H1 (cell line): Measurements from ENCODE around the gene BAX. TPM values are rescaled to one million over a fixed set of nuclear protein-coding genes. Genes with fewer than 3 reads are reported as not detected.
A peak's percentile ranks its signal among the peaks of the same experiment; 100 is the strongest.

ENCODE experiments used
- CTCF ChIA-PET: fragments of 300-600 bp; sonication (Branson Sonifier 250); formaldehyde crosslinking; loops from one replicate; lab custom pipeline; 2021; ENCODE audit not compliant: partially characterized antibody; lab: Charles Lee
- POLR2A ChIA-PET: fragments of 300-600 bp; sonication (Branson Sonifier 250); formaldehyde crosslinking; loops from one replicate; lab custom pipeline; 2021; ENCODE audit warnings: inconsistent platforms; ENCODE audit not compliant: partially characterized antibody; lab: Charles Lee
- DNase-seq, 2 experiments: peaks; one replicate each; pipeline versions ENCODE4 v3.0.0 to v3.0.0-alpha.2; 2010 to 2022; ENCODE audit warnings: low spot score in 2 of 2, low read depth in 1 of 2, mixed read lengths in 1 of 2
- FAIRE-seq: peaks from 2 replicates; lab custom pipeline; 2011; peaks lifted over from hg19 to GRCh38; lab: Jason Lieb, UNC
- H2AFZ ChIP-seq: 2 replicates; pipeline ENCODE4 v1.8.1; 2012; ENCODE audit warnings: low read length, inconsistent platforms
- H2AK5ac ChIP-seq: 2 replicates; pipeline ENCODE4 v1.6.1; 2013; ENCODE audit warnings: low read depth, low read length
- H2BK120ac ChIP-seq: replicated peaks from 2 replicates; pipeline ENCODE3; 2013; ENCODE audit warnings: low read depth, low read length, inconsistent platforms
- H2BK12ac ChIP-seq: 2 replicates; pipeline ENCODE4 v1.6.1; 2013; ENCODE audit warnings: low read depth, low read length
- H2BK15ac ChIP-seq: 2 replicates; pipeline ENCODE4 v1.6.1; 2013; ENCODE audit warnings: low read length
- H2BK20ac ChIP-seq: 2 replicates; pipeline ENCODE4 v1.6.1; 2013; ENCODE audit warnings: low read length
- H2BK5ac ChIP-seq: 2 replicates; pipeline ENCODE4 v1.6.1; 2013; ENCODE audit warnings: low read depth, low read length
- H3K14ac ChIP-seq: 2 replicates; pipeline ENCODE4 v1.6.1; 2013; ENCODE audit warnings: inconsistent platforms; ENCODE audit not compliant: insufficient read length
- H3K18ac ChIP-seq: 2 replicates; pipeline ENCODE4 v1.6.1; 2013; ENCODE audit warnings: low read length; ENCODE audit errors: extremely low read depth
- H3K23ac ChIP-seq: 2 replicates; pipeline ENCODE4 v1.6.1; 2013; ENCODE audit warnings: inconsistent platforms; ENCODE audit not compliant: insufficient read length
- H3K23me2 ChIP-seq: 2 replicates; pipeline ENCODE4 v1.6.1; 2013; ENCODE audit warnings: low read depth, low read length
- H3K27ac ChIP-seq: 2 replicates; pipeline ENCODE4 v1.6.1; 2011; ENCODE audit warnings: low read depth, low read length, inconsistent platforms
- H3K27me3 ChIP-seq, 4 experiments: replicated peaks in 1 of 4; 1 replicate in 1 of 4; 2 replicates in 3 of 4; pipeline versions ENCODE4 v1.6.1 to v1.8.1; 2011 to 2013; ENCODE audit warnings: low read length in 3 of 4, mild to moderate bottlenecking in 3 of 4, inconsistent platforms in 2 of 4, mixed read lengths in 2 of 4, moderate library complexity in 1 of 4; ENCODE audit not compliant: control insufficient read depth in 3 of 4, insufficient read depth in 3 of 4; ENCODE audit errors: extremely low read depth in 1 of 4
- H3K36me3 ChIP-seq, 4 experiments: 2 replicates each; pipeline versions ENCODE4 v1.6.1 to v1.8.1; 2011 to 2013; ENCODE audit warnings: mild to moderate bottlenecking in 4 of 4, low read length in 3 of 4, moderate library complexity in 2 of 4, control low read depth in 1 of 4, inconsistent platforms in 1 of 4; ENCODE audit not compliant: insufficient read depth in 4 of 4, control insufficient read depth in 2 of 4
- H3K4ac ChIP-seq: replicated peaks from 2 replicates; pipeline ENCODE3; 2013; ENCODE audit warnings: low read length, low read depth, mixed read lengths, inconsistent platforms; ENCODE audit not compliant: insufficient read length
- H3K4me1 ChIP-seq, 4 experiments: replicated peaks in 1 of 4; 1 replicate in 1 of 4; 2 replicates in 3 of 4; pipeline versions ENCODE4 v1.6.1 to v1.8.1; 2011 to 2013; ENCODE audit warnings: low read length in 3 of 4, inconsistent platforms in 2 of 4, mixed read lengths in 1 of 4; ENCODE audit not compliant: insufficient read depth in 4 of 4, control insufficient read depth in 3 of 4
- H3K4me2 ChIP-seq, 2 experiments: 2 replicates each; pipeline versions ENCODE4 v1.6.1 to v1.8.1; 2011 to 2013; ENCODE audit warnings: low read depth in 2 of 2, low read length in 2 of 2, control low read depth in 1 of 2, inconsistent platforms in 1 of 2, mild to moderate bottlenecking in 1 of 2; ENCODE audit not compliant: insufficient read depth in 1 of 2
- H3K4me3 ChIP-seq, 4 experiments: fragments of 200-600, 300-600 bp in 1 of 4; sonication (generic), shearing (Covaris generic), sonication (Bioruptor Twin) in 1 of 4; 2 replicates each; pipeline versions ENCODE4 v1.5.1 to v1.8.1; 2011 to 2016; ENCODE audit warnings: low read length in 4 of 4, low read depth in 3 of 4, control low read depth in 2 of 4, inconsistent platforms in 2 of 4, mild to moderate bottlenecking in 2 of 4, mixed read lengths in 1 of 4, moderate library complexity in 1 of 4; ENCODE audit not compliant: insufficient read depth in 2 of 4; ENCODE audit errors: extremely low read depth in 1 of 4
- H3K56ac ChIP-seq: replicated peaks from 2 replicates; pipeline ENCODE3; 2013; ENCODE audit warnings: low read depth, mild to moderate bottlenecking, mixed read lengths, low read length, inconsistent platforms; ENCODE audit not compliant: insufficient read length
- H3K79me1 ChIP-seq: 2 replicates; pipeline ENCODE4 v1.6.1; 2013; ENCODE audit warnings: low read depth, low read length, control low read depth
- H3K79me2 ChIP-seq, 2 experiments: 2 replicates each; pipeline versions ENCODE4 v1.6.1 to v1.8.1; 2012 to 2013; ENCODE audit warnings: low read length in 2 of 2, mild to moderate bottlenecking in 2 of 2, inconsistent platforms in 1 of 2; ENCODE audit not compliant: insufficient read depth in 2 of 2, control insufficient read depth in 1 of 2
- H3K9ac ChIP-seq, 4 experiments: replicated peaks in 1 of 4; 1 replicate in 1 of 4; 2 replicates in 3 of 4; pipeline versions ENCODE4 v1.6.1 to v1.8.1; 2011 to 2013; ENCODE audit warnings: low read depth in 3 of 4, low read length in 3 of 4, control low read depth in 2 of 4, mild to moderate bottlenecking in 2 of 4, moderate library complexity in 2 of 4, inconsistent platforms in 1 of 4; ENCODE audit errors: extremely low read depth in 1 of 4
- H3K9me3 ChIP-seq, 2 experiments: 2 replicates each; pipeline versions ENCODE4 v1.6.1 to v1.8.1; 2012 to 2013; ENCODE audit warnings: mild to moderate bottlenecking in 2 of 2, moderate library complexity in 2 of 2, control low read depth in 1 of 2, inconsistent platforms in 1 of 2, low read depth in 1 of 2, low read length in 1 of 2, mixed read lengths in 1 of 2; ENCODE audit not compliant: insufficient read depth in 2 of 2
- H4K20me1 ChIP-seq, 2 experiments: replicated peaks in 1 of 2; 2 replicates each; pipeline versions ENCODE3 to v1.8.1; 2011 to 2013; ENCODE audit warnings: inconsistent platforms in 2 of 2, low read length in 2 of 2, mild to moderate bottlenecking in 1 of 2; ENCODE audit not compliant: insufficient read depth in 2 of 2, control insufficient read depth in 1 of 2
- H4K5ac ChIP-seq: 2 replicates; pipeline ENCODE4 v1.6.1; 2013; ENCODE audit warnings: low read length, low read depth, mixed read lengths, inconsistent platforms; ENCODE audit not compliant: insufficient read length
- H4K8ac ChIP-seq: 2 replicates; pipeline ENCODE4 v1.8.0; 2013; ENCODE audit warnings: mild to moderate bottlenecking, moderate library complexity, low read length, inconsistent platforms; ENCODE audit not compliant: insufficient read depth; ENCODE audit errors: extremely low read depth
- H4K91ac ChIP-seq: replicated peaks from 2 replicates; pipeline ENCODE3; 2013; ENCODE audit warnings: low read length, mixed read lengths, inconsistent platforms; ENCODE audit not compliant: insufficient read length
- CREB1 ChIP-seq: IDR thresholded peaks from 2 replicates; pipeline ENCODE4 v1.6.1; 2012; ENCODE audit warnings: inconsistent platforms
- CTCF ChIP-seq, 3 experiments: IDR thresholded peaks; 1 replicate in 2 of 3; 2 replicates in 1 of 3; pipeline versions ENCODE4 v1.5.1 to v1.6.1; 2011; ENCODE audit warnings: low read length in 3 of 3, mild to moderate bottlenecking in 3 of 3, inconsistent platforms in 2 of 3, low read depth in 1 of 3, moderate library complexity in 1 of 3; ENCODE audit not compliant: insufficient read depth in 1 of 3; ENCODE audit errors: control extremely low read depth in 1 of 3
- SIN3A ChIP-seq, 2 experiments: IDR thresholded peaks in 1 of 2; conservative IDR thresholded peaks in 1 of 2; 2 replicates each; pipeline ENCODE4 v1.6.1; 2011 to 2012; ENCODE audit warnings: low read length in 2 of 2, improper control_type of control experiment in 1 of 2, low read depth in 1 of 2, mild to moderate bottlenecking in 1 of 2
- TAF7 ChIP-seq: optimal IDR thresholded peaks from 2 replicates; pipeline ENCODE3; 2011; ENCODE audit warnings: low read depth, mild to moderate bottlenecking, inconsistent platforms, low read length, moderate library complexity, borderline replicate concordance
- TEAD4 ChIP-seq: IDR thresholded peaks from 2 replicates; pipeline ENCODE4 v1.6.1; 2012; ENCODE audit warnings: low read depth, low read length, inconsistent platforms, mixed read lengths
- YY1 ChIP-seq: IDR thresholded peaks from 2 replicates; pipeline ENCODE4 v1.6.1; 2011; ENCODE audit warnings: low read depth, mild to moderate bottlenecking, low read length
- WGBS, 2 experiments: shearing (Covaris generic) in 1 of 2; methylation state at CpG; one replicate each; pipeline versions ENCODE4 v1.1.6 to v1.1.7; 2013 to 2015; ENCODE audit warnings: low lambda C conversion rate in 2 of 2, mixed read lengths in 2 of 2, inconsistent platforms in 1 of 2, low coverage in 1 of 2, missing lambda C conversion rate in 1 of 2; ENCODE audit not compliant: insufficient replicate concordance in 2 of 2, insufficient coverage in 1 of 2, insufficient read length in 1 of 2; ENCODE audit errors: extremely low coverage in 1 of 2, missing lambda C conversion rate in 1 of 2; 5-methylcytosine and 5-hydroxymethylcytosine counted together
- polyA plus RNA-seq, 7 experiments: library from polyadenylated mRNA; depleted of rRNA in 3 of 7; stranded (reverse) in 5 of 7; unstranded in 2 of 7; fragments of >200 nt in 5 of 7; fragments of 200-250 nt in 2 of 7; gene quantifications; 1 replicate in 5 of 7; 2 replicates in 1 of 7; 4 replicates in 1 of 7; pipeline versions ENCODE4 v1.2.1 to v1.2.3, GENCODE V29; 2011 to 2013; ENCODE audit warnings: missing spikeins in 2 of 7, mixed read lengths in 2 of 7
- total RNA-seq: library from RNA; stranded (reverse); fragmentation: NEBNext Ultra II Directional; extraction: Animal tissue kit (Norgen Biotek cat#: 25700); gene quantifications from 2 replicates; pipeline ENCODE4 v1.2.1, GENCODE V29; 2021
- TF ChIP-seq, protein P1 (sequence below): IDR thresholded peaks from 2 replicates; pipeline ENCODE4 v1.6.1; 2012; ENCODE audit warnings: inconsistent platforms

Gene BAX
- total and polyA plus RNA-seq, 2 of the 8 experiments (the other 6 are each of a cell fraction or from before 2014, with no cell fraction given) = 257 to 346 TPM

- 55% methylated on average over 16 of the region's 16 CpGs; no CpG with 5 or more reads in 1 of the 2 experiments for WGBS, 2 experiments
- POLR2A ChIA-PET = interaction anchor here (0.8 to 1.9 kb wide), 4 partner anchors 10 to 23 kb away, joined by 3 to 11 read pairs (median 6); no protein-coding TSS in a partner anchor
- peak; percentile 32 for FAIRE-seq
- TF ChIP-seq CTCF (IDR thresholded peaks at IDR 0.05; ENCODE audit: control extremely low read depth in 1 of 3, insufficient read depth in 1 of 3, low read depth in 1 of 3, low read length in 3 of 3) (peak; percentile 81 to 98 (median 97)), TEAD4 (no peak), SIN3A (conservative IDR thresholded peaks at IDR 0.05 in 1 of 2, IDR thresholded peaks at IDR 0.05 in 1 of 2; ENCODE audit: low read depth in 1 of 2, low read length in 2 of 2) (0 out of 4 replicates have a peak, but pooled peaks of 1 of the 2 experiments have one; percentile 37), CREB1 (peak; percentile 29; the same call in 1 of the 2 replicates), TAF7 (no peak), YY1 (no peak)
- TF ChIP-seq, protein P1, sequence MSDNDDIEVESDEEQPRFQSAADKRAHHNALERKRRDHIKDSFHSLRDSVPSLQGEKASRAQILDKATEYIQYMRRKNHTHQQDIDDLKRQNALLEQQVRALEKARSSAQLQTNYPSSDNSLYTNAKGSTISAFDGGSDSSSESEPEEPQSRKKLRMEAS = no peak
Measured at GRCh38 chr19:48999481-49000325, 45.0 kb downstream of the BAX start.

More at GRCh38 chr19:48999481-49000325, 45.0 kb downstream of the BAX start:
- CTCF ChIA-PET = interaction anchor here (0.7 to 6.2 kb wide), 28 partner anchors 9 to 225 kb away, joined by 3 to 66 read pairs (median 4); partner anchors contain the start of genes CGB7, CGB8, KCNA7 and LHB
- H3K23me2 ChIP-seq = no peaks in the 10 kb centered on the region
- H3K79me1 ChIP-seq = peaks cover 7% of the 10 kb centered on the region
- H3K4me3 ChIP-seq = no peak overlapping the region
- no peaks in the 10 kb centered on the region for H3K27me3 ChIP-seq
- peaks cover 6 to 19% of the 10 kb centered on the region in 2 experiments; a peak in 3 of 4 replicates for H3K79me2 ChIP-seq
- H3K18ac ChIP-seq = no peak overlapping the region
- peak; percentile 59 to 88 for DNase-seq
- H3K4me2 ChIP-seq = no peak overlapping the region
- no peak overlapping the region for H3K56ac ChIP-seq
- peaks cover 3 to 19% (median 14%) of the 10 kb centered on the region in 4 experiments for H3K36me3 ChIP-seq
- no peak overlapping the region for H3K27ac ChIP-seq
- H2BK120ac ChIP-seq = no peak overlapping the region
- H2AK5ac ChIP-seq = peak overlapping the region; percentile 25; the same call in 1 of the 2 replicates
- H2BK15ac ChIP-seq = no peak overlapping the region
- no peak overlapping the region for H4K5ac ChIP-seq
- peak overlapping the region; percentile 82 for H2BK5ac ChIP-seq
- peak overlapping the region in 2 of 4 experiments; percentile 17 to 20; a peak in 2 of 7 replicates for H3K9ac ChIP-seq
- no peak overlapping the region for H4K8ac ChIP-seq
- no peak overlapping the region for H4K91ac ChIP-seq
- H3K4ac ChIP-seq = no peak overlapping the region
- 0 out of 2 replicates have a peak overlapping the region, but pooled peaks have one; percentile 39 for H2BK12ac ChIP-seq
- H3K9me3 ChIP-seq = no peaks in the 10 kb centered on the region
- H2AFZ ChIP-seq = no peak overlapping the region
- no peak overlapping the region for H3K14ac ChIP-seq
- peaks cover 4 to 8% of the 10 kb centered on the region in 2 experiments for H4K20me1 ChIP-seq
- H2BK20ac ChIP-seq = no peak overlapping the region
- H3K23ac ChIP-seq = no peak overlapping the region
- peaks cover 0 to 6% (median 2%) of the 10 kb centered on the region in 4 experiments; a peak in 2 of 7 replicates for H3K4me1 ChIP-seq
